Esophagus (tissue), 2 donors: ENCODE measurements around the gene KMT2A. TPM values are rescaled to one million over a fixed set of nuclear protein-coding genes. Genes with fewer than 3 reads are reported as not detected.
"Not testable (repeated sequence)": the region's sequence is repeated elsewhere in the genome, so short reads cannot be mapped to it uniquely, and the experiment has no call there.

Experiments
- H3K27ac ChIP-seq, 2 donors: one replicate each; pipeline ENCODE4 v1.5.1; 2013; ENCODE audit warnings: low read depth in 2 of 2, mild to moderate bottlenecking in 2 of 2, inconsistent platforms in 1 of 2, low read length in 1 of 2, moderate library complexity in 1 of 2
- H3K27me3 ChIP-seq, 2 donors: one replicate each; pipeline ENCODE4 v1.6.1; 2013; ENCODE audit warnings: low read length in 2 of 2, control low read depth in 1 of 2, mild to moderate bottlenecking in 1 of 2; ENCODE audit not compliant: insufficient read depth in 2 of 2, control insufficient read depth in 1 of 2
- H3K36me3 ChIP-seq, 2 donors: one replicate each; pipeline ENCODE4 v1.6.1; 2013; ENCODE audit warnings: low read length in 1 of 2; ENCODE audit not compliant: control insufficient read depth in 2 of 2, insufficient read depth in 2 of 2
- H3K4me1 ChIP-seq, 2 donors: one replicate each; pipeline ENCODE4 v1.6.1; 2013; ENCODE audit warnings: low read length in 1 of 2; ENCODE audit not compliant: control insufficient read depth in 2 of 2, insufficient read depth in 2 of 2
- H3K4me3 ChIP-seq, 2 donors: one replicate each; pipeline ENCODE4 v1.5.1; 2013; ENCODE audit warnings: low read length in 2 of 2, mild to moderate bottlenecking in 2 of 2, low read depth in 1 of 2, moderate library complexity in 1 of 2
- H3K9me3 ChIP-seq, 2 donors: one replicate each; pipeline ENCODE4 v1.6.1; 2013; ENCODE audit warnings: mild to moderate bottlenecking in 2 of 2, low read depth in 1 of 2, low read length in 1 of 2, moderate library complexity in 1 of 2; ENCODE audit not compliant: control insufficient read depth in 2 of 2, insufficient read depth in 1 of 2
- WGBS, 2 donors: extraction: QIAGEN DNeasy Blood & Tissue Kit; methylation state at CpG; one replicate each; pipeline ENCODE4 v1.1.7; 2013; 5-methylcytosine and 5-hydroxymethylcytosine counted together
- polyA plus RNA-seq, 2 donors: library from polyadenylated mRNA; stranded (reverse); fragments of 200-250 nt; gene quantifications; one replicate each; pipeline ENCODE4 v1.2.3, GENCODE V29; 2013
- donor health status: healthy with polysubstance abuse.
- donor health status: Bipolar disorder and iron deficiency.

The KMT2A gene
- polyA plus RNA-seq, 2 donors, result 6.4 to 8.5 TPM

GRCh38 chr11:118410055-118410745 is 26.1 kb upstream of the KMT2A start:
- no peak overlapping the region for H3K27ac ChIP-seq
- WGBS, 2 donors, result 77 to 83% methylated on average over 7 of the region's 7 CpGs
- H3K4me3 ChIP-seq, result no peak overlapping the region
- no peaks in the 10 kb centered on the region for H3K27me3 ChIP-seq
- no peaks in the 10 kb centered on the region for H3K4me1 ChIP-seq
- H3K36me3 ChIP-seq, result peaks cover 0 to 8% of the 10 kb centered on the region in 2 donors
- no peaks in the 10 kb centered on the region for H3K9me3 ChIP-seq

GRCh38 chr11:118411530-118411929 is 24.8 kb upstream of the KMT2A start:
- peaks cover 0 to 7% of the 10 kb centered on the region in 2 donors for H3K36me3 ChIP-seq
- no peaks in the 10 kb centered on the region for H3K4me1 ChIP-seq
- WGBS, 2 donors, result 74 to 92% methylated on average over 4 of the region's 4 CpGs
- H3K27me3 ChIP-seq, result no peaks in the 10 kb centered on the region
- H3K27ac ChIP-seq, result no peak overlapping the region
- H3K9me3 ChIP-seq, result no peaks in the 10 kb centered on the region
- H3K4me3 ChIP-seq, result no peak overlapping the region

GRCh38 chr11:118412921-118413320 is 23.4 kb upstream of the KMT2A start:
- Histone ChIP-seq H3K36me3 (no peaks in the 10 kb centered on the region), H3K4me1 (no peaks in the 10 kb centered on the region), H3K9me3 (no peaks in the 10 kb centered on the region), H3K27me3 (no peaks in the 10 kb centered on the region), H3K27ac (no peak overlapping the region), H3K4me3 (no peak overlapping the region)
- WGBS, 2 donors, result 67 to 75% methylated on average over 1 of the region's 1 CpG

DNA sequence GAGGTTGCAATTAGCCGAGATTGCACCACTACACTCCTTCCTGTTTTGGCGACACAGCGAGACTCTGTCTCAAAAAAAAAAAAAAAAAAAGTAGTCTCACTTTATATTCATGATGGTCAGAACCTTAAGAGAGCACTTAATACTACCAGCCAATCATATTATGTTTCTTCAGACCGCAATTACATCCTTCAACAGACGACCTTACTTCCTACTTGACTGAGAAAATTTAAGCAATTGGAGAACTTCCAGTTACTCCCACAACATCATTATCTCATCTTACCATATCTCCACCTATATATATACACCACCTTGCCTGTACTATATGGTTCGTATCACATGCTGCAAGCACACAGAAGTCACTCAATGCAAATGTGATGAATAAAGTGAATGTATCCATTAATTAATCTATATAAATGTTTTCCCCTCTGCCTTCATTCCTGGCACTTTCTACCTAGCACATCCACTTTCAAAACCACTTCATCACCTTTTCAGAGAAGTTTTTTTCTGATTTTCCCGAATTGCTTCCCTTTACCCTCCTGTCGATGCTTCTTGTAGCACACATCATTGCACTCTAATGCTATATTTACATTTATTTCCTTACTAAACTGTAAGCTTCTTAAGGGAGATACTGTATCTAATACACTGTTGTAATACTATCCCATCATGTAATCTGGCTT is 21.1 kb upstream of the KMT2A start:
- WGBS, 2 donors, result 77 to 79% methylated on average over 8 of the region's 8 CpGs
- Histone ChIP-seq H3K36me3 (no peaks in the 10 kb centered on the region), H3K27ac (no peak overlapping the region), H3K9me3 (no peaks in the 10 kb centered on the region), H3K4me1 (no peaks in the 10 kb centered on the region), H3K27me3 (no peaks in the 10 kb centered on the region), H3K4me3 (no peak overlapping the region)

DNA sequence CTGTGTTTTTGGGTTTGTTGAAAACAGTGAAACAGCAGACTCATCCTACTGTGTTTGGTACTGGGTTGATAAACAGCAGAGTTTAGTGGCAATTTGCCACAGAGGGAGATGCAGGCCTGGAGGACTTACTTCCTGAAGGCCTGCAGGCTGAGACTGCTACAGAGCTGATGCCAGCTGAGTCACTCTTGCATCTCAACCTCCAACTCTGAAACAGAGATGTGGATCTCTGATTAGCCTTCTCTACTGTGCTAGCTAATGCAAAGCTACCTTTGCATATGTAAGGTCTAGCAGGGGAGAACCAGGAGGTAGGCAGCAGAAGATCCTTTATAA is 20.6 kb upstream of the KMT2A start:
- Histone ChIP-seq H3K36me3 (no peaks in the 10 kb centered on the region), H3K4me3 (no peak overlapping the region), H3K9me3 (no peaks in the 10 kb centered on the region), H3K4me1 (no peaks in the 10 kb centered on the region), H3K27ac (no peak overlapping the region), H3K27me3 (no peaks in the 10 kb centered on the region)

GRCh38 chr11:118416900-118417299 is 19.4 kb upstream of the KMT2A start:
- not testable (repeated sequence) for H3K4me3 ChIP-seq, H3K36me3 ChIP-seq, H3K4me1 ChIP-seq, H3K9me3 ChIP-seq, H3K27ac ChIP-seq, H3K27me3 ChIP-seq

GRCh38 chr11:118417801-118418200 is 18.5 kb upstream of the KMT2A start:
- Histone ChIP-seq H3K9me3 (no peaks in the 10 kb centered on the region), H3K27ac (no peak overlapping the region), H3K36me3 (no peaks in the 10 kb centered on the region), H3K4me3 (no peak overlapping the region), H3K27me3 (no peaks in the 10 kb centered on the region), H3K4me1 (no peaks in the 10 kb centered on the region)
- WGBS, 2 donors, result 69 to 74% methylated on average over 4 of the region's 4 CpGs

DNA sequence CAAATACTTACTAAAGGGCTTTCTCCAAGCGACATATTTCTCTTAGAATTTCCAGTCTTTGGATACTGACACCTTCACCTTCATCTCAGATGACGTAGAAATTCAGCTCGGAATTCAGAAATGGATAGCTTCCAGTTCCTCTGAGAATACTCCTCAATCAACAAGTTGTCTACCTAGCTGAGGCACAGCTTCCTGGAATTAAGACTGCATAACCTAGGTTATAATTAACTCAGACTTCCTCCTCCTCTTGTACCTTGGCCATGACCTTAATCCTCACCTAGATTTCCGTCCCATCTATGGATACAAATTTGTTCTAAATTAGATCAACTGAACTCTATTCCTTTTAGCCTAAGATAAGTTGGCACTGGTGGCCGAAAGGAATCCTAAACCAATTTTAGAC is 17.5 kb upstream of the KMT2A start:
- H3K36me3 ChIP-seq, result no peaks in the 10 kb centered on the region
- no peak overlapping the region for H3K27ac ChIP-seq
- no peaks in the 10 kb centered on the region for H3K27me3 ChIP-seq
- H3K4me1 ChIP-seq, result no peaks in the 10 kb centered on the region
- H3K9me3 ChIP-seq, result no peaks in the 10 kb centered on the region
- no peak overlapping the region for H3K4me3 ChIP-seq
- WGBS, 2 donors, result 72 to 83% methylated on average over 5 of the region's 5 CpGs

GRCh38 chr11:118427707-118428106 is 8.6 kb upstream of the KMT2A start:
- Histone ChIP-seq H3K27me3 (no peaks in the 10 kb centered on the region), H3K4me1 (no peaks in the 10 kb centered on the region), H3K36me3 (no peaks in the 10 kb centered on the region), H3K27ac (no peak overlapping the region), H3K4me3 (no peak overlapping the region), H3K9me3 (no peaks in the 10 kb centered on the region)
- 10 to 14% methylated on average over 1 of the region's 1 CpG for WGBS, 2 donors

DNA sequence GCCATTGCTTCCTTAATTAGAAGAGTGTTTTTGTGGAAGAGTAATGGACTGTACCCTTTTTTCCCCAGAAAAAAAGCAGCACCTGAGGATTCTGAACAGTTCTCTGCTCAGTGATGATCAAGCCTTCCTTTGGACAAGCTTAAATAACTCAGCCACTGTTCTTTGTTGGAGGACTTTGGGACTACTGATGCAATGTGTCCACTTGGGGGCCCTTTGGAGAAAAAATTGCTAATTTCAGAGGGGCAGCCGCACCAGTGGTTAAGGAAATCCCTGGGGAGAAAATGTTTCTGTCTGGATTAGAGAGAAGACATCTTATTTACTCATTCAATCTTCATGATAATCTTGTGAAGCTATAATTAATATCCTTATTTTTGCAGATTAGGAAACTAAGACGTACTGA is 5.3 kb upstream of the KMT2A start:
- 73 to 78% methylated on average over 2 of the region's 2 CpGs for WGBS, 2 donors
- no peaks in the 10 kb centered on the region for H3K9me3 ChIP-seq

More for the DNA sequence above, 5.3 kb upstream of the KMT2A start:
- Histone ChIP-seq H3K4me3 (no peak overlapping the region), H3K27me3 (no peaks in the 10 kb centered on the region), H3K27ac (no peak overlapping the region), H3K4me1 (peaks cover 4 to 5% of the 10 kb centered on the region in 2 donors), H3K36me3 (no peaks in the 10 kb centered on the region)
